Activated CD4-positive, alpha-beta T cell treated with anti-CD3 and anti-CD28 coated beads for 48 hours (primary cell): ENCODE results near the gene ST6GALNAC2.
"Not testable (repeated sequence)": the region's sequence is repeated elsewhere in the genome, so short reads cannot be mapped to it uniquely, and the experiment has no call there.

ENCODE experiments used
- DNase-seq: peaks from one replicate; pipeline ENCODE4 v3.0.0-alpha.2; 2020

ST6GALNAC2 gene

GRCh38 chr17:76570457-76570856, 15.2 kb downstream of the ST6GALNAC2 start:
- DNase-seq, result no peak

DNA sequence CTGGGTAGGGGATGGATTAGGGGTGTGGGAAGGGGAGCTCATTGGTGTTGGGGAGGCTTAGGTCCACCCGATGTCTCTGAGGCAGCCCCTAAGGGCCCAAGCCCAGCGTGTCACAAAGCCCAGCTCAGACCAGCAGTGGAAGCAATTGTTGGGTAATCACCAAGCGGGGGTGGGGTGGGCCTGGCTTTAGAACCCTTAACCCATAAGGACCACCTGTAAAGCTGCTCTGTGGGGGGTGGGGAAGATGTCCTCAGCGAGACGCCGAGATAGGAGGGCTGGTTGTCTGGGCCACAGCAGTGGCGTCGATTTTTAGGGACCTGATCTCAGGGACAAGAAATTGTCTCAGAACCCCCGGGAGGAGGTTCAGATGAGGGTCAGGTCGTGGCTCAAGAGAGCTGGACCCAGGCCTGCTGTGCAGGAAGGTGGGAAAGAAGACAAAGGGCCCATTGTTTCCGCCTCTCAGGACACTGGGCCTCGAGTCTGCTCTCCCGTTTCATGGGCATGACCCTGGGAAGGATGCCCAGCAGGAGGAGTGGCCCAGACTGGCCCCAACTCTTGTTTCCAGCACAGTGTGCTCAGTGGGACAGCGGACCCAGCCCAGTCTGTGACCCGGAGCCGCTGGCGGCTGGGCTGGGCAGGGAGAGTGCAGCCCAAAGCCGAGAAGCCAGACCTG, 15.9 kb downstream of the ST6GALNAC2 start:
- no peak for DNase-seq

- no peak for DNase-seq
These were observed 16.8 kb downstream of the ST6GALNAC2 start for GRCh38 chr17:76568811-76569221.

DNA sequence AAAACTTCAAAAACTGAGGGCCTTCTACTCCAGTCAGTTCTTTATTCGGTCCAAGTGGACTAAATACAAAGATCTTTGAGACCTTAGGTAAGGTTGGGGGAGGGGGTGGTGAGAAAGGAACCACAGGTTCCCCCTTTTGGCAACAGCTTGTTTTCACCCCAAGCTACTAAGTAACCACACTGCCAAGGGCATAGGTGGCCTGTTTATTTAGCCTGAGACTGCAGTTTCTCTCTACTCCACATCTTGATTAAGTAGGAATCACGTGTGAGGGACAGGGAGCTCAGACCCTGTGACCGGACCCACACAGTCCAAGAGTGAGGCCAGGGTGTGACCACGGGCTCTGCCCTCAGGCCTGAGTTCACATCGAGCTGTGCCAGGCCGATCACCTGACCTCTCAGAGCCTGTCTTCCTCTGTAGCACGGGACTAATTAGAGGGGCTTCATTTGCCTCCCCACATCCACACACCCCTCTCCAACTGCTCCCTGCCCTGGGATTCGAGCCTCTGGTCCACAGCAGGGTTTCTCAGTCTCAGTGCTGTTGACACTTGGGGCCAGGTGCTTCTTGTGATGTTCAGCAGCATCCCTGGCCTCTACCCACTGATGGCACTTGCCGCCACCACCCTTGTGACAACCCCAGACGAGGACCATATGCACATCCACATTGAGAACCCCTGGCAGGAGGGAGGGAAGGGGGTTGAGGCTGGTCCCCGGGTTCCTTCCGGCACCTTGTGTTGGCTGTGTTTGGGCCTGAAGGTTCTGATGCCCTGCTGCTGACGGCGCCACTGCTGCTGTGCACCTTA, 17.8 kb downstream of the ST6GALNAC2 start:
- DNase-seq, result no peak

- no peak for DNase-seq
These were observed 18.6 kb downstream of the ST6GALNAC2 start for GRCh38 chr17:76566988-76567431.

GRCh38 chr17:76566613-76566943, 19.1 kb downstream of the ST6GALNAC2 start:
- DNase-seq, result no peak

- no peak for DNase-seq
These were observed 19.7 kb downstream of the ST6GALNAC2 start for GRCh38 chr17:76565728-76566612.

GRCh38 chr17:76564991-76565727, 20.5 kb downstream of the ST6GALNAC2 start:
- peak; percentile 44 for DNase-seq

DNA sequence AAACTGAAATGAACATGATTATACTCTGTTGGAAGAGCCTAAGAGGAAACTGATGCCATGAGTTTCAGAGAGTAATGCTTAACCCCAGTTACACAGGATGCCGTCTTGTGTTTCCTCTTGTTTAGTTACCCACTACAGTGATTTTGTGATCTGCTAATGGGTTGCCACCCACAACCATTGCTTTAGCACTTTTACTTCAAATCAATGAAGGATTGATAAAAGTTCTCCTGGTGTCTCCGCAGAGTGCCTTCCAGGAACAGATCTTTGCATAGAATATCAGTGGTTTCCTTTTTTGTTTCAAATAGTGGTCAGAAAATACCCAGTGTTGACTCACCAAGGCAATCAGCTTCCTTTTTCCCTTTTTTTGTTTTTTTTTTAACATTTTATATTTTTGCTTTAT, 22.3 kb downstream of the ST6GALNAC2 start:
- not testable (repeated sequence) for DNase-seq

- no peak for DNase-seq
These were observed 22.9 kb downstream of the ST6GALNAC2 start for GRCh38 chr17:76562734-76563148.

GRCh38 chr17:76561799-76562268, 23.8 kb downstream of the ST6GALNAC2 start:
- DNase-seq, result no peak

DNA sequence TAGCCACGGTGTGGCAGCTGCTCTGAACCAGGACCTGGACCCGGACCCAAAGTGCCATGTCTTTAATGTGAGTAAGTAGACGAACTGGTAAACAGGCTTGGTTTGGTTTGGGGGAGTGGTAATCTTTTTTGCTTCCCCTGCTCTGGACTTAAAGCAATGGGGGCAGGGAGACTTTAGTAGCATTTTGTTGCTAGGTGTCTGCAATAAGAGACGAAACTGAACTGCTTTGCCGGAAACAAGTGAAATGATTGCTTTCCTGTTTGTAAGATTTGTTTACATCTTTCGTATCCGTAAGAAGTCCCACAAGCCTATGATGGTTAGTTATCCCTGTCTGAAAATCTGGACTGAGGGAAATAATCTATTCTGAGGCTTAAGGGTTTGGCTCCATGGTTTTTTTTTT, 24.3 kb downstream of the ST6GALNAC2 start:
- DNase-seq, result no peak

- no peak for DNase-seq
These were observed 24.8 kb downstream of the ST6GALNAC2 start for GRCh38 chr17:76560877-76561221.

- DNase-seq, result no peak
These were observed 25.4 kb downstream of the ST6GALNAC2 start for GRCh38 chr17:76560036-76560876.

DNA sequence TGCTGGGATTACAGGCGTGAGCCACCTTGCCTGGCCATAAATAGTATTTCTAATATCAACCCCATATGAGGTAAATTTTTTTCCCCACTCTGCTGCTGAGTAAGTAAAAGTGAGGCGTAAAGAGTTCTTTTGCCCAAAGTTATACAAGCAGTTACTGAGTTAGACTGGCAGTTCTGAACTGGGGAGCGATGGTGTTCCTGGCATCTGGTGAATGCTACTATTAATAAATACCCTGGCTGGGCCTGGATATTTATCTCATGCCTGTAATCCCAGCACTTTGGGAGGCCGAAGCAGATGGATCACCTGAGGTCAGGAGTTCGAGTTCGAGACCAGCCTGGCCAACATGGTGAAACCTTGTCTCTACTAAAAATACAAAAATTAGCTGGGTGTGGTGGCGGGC, 26.2 kb downstream of the ST6GALNAC2 start:
- not testable (repeated sequence) for DNase-seq

DNA sequence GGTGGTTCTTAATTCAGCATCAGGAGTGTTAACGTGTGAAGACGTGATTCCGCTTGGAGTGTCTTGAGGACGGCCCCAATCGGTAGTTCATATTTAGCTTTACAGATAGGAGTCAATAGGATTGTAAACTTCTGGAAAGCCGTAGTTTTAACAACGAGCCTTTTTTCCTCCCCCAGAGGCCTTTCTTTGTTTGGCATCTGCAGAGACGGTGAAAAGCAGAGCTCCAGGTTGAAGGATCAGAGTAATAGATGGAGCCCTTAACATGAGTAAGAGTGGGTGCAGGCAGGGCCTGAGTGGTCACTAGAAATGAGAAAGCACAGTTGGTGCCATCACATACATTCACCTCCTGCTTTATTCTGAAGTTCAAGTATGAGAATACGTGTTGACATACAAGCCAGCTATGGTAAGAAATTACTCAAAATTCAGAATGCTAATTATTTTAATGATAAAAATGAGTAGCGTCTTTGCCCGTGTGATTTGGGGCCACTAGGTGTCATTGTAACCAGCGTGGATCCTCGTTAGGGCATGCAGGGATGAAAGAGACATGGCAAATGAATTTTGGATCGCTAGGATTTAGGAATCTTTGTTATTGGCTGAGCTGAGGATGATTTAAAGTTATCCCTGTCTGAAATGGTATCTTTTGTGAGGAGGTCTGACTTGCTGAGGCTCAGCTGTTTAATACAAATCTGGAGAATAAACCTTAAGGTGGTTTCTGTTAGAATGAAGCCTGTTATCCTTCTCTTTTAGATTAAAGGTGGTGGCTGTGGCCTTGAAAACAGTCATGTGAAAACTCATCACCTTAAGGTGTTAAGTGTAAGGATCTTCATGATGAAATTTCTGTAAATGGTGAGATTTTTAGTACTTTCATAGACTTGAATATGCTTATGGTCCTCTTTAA, 27.2 kb downstream of the ST6GALNAC2 start:
- DNase-seq, result peak; percentile 33

- DNase-seq, result peak; percentile 96
These were observed 28.1 kb downstream of the ST6GALNAC2 start for GRCh38 chr17:76557368-76558197.

- peak; percentile 37 for DNase-seq
These were observed 28.8 kb downstream of the ST6GALNAC2 start for GRCh38 chr17:76556765-76557367.

DNA sequence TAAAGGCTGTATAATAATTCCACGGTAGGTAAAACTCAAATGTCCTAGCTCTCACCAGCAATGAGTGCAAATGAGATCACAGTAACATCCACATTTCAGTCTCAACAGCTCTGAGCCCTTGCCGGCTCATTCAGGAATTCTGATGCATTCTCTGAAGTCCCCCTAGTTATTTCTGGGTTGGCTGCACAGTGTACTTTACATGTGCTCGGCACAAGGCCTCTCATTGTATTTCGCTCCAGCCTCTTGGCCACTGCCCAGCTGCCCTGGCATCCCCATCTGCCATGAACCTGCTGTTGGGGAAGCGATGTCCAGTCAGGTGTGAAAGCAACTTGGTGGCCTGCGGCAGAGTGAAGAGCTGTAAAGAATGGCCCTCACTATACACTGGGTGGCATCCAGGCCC, 31.5 kb downstream of the ST6GALNAC2 start:
- DNase-seq, result no peak
